OCI-LY1 (cell line): ENCODE results near the gene CCHCR1.

Experiments
- H2AFZ ChIP-seq: fragments of 200-600 bp; sonication (generic), shearing (Covaris generic); 2 replicates; pipeline ENCODE4 v1.6.0; 2014; ENCODE audit warnings: antibody characterized with exemption, mild to moderate bottlenecking, low read length
- H3F3A ChIP-seq: fragments of 200-600 bp; sonication (generic), shearing (Covaris generic); 2 replicates; pipeline ENCODE4 v1.6.0; 2014; ENCODE audit warnings: mild to moderate bottlenecking, antibody characterized with exemption, low read length, moderate library complexity; ENCODE audit not compliant: insufficient read depth
- H3K27ac ChIP-seq: fragments of 200-600 bp; sonication (generic); 2 replicates; pipeline ENCODE4 v1.5.1; 2014; ENCODE audit warnings: low read length, mixed run types, mild to moderate bottlenecking, low read depth; ENCODE audit not compliant: poor library complexity, severe bottlenecking
- H3K27me3 ChIP-seq: fragments of 200-600 bp; sonication (generic); 2 replicates; pipeline ENCODE4 v1.6.0; 2014; ENCODE audit warnings: antibody characterized with exemption, mild to moderate bottlenecking, low read length, moderate library complexity; ENCODE audit not compliant: insufficient read depth
- H3K36me3 ChIP-seq: fragments of 200-600 bp; sonication (generic); 2 replicates; pipeline ENCODE4 v1.6.1; 2014; ENCODE audit warnings: mild to moderate bottlenecking, antibody characterized with exemption, low read length, moderate library complexity, mixed read lengths; ENCODE audit not compliant: insufficient read depth
- H3K4me1 ChIP-seq: fragments of 200-600 bp; sonication (generic); 2 replicates; pipeline ENCODE4 v1.5.1; 2014; ENCODE audit warnings: mild to moderate bottlenecking, low read length, moderate library complexity; ENCODE audit not compliant: insufficient read depth, severe bottlenecking
- H3K4me2 ChIP-seq: fragments of 200-600 bp; sonication (generic), shearing (Covaris generic); 2 replicates; pipeline ENCODE4 v1.6.1; 2014; ENCODE audit warnings: low read length
- H3K4me3 ChIP-seq: fragments of 200-600 bp; sonication (generic); 2 replicates; pipeline ENCODE4 v1.5.1; 2014; ENCODE audit warnings: low read length, low read depth, mild to moderate bottlenecking, mixed read lengths; ENCODE audit not compliant: poor library complexity, severe bottlenecking
- H3K79me2 ChIP-seq: fragments of 200-600 bp; shearing (Covaris generic); 2 replicates; pipeline ENCODE4 v1.6.1; 2016; ENCODE audit warnings: mixed run types, low read length, mixed read lengths; ENCODE audit not compliant: insufficient read depth
- H3K9ac ChIP-seq: fragments of 200-600 bp; sonication (generic), shearing (Covaris generic); 2 replicates; pipeline ENCODE4 v1.6.1; 2014; ENCODE audit warnings: mild to moderate bottlenecking, low read length, mixed read lengths
- H3K9me2 ChIP-seq: fragments of 200-600 bp; sonication (generic), shearing (Covaris generic); 2 replicates; pipeline ENCODE4 v1.6.1; 2014; ENCODE audit warnings: low read depth, mild to moderate bottlenecking, low read length, mixed read lengths
- H3K9me3 ChIP-seq: fragments of 200-600 bp; shearing (Covaris generic); 2 replicates; pipeline ENCODE4 v1.6.1; 2014; ENCODE audit warnings: low read length, mixed read lengths
- H4K20me1 ChIP-seq: fragments of 200-600 bp; sonication (generic), shearing (Covaris generic); 2 replicates; pipeline ENCODE4 v1.6.0; 2016; ENCODE audit warnings: mild to moderate bottlenecking, low read length; ENCODE audit not compliant: insufficient read depth
- EZH2 ChIP-seq: fragments of 200-600 bp; sonication (generic), shearing (Covaris generic); IDR thresholded peaks from 2 replicates; pipeline ENCODE4 v1.8.0; 2017; ENCODE audit warnings: borderline replicate concordance, mixed run types, mild to moderate bottlenecking, antibody characterized with exemption, low read length, moderate library complexity, mixed read lengths
- TF ChIP-seq, protein P1 (sequence below): fragments of 200-600 bp; sonication (generic), shearing (Covaris generic); IDR thresholded peaks from 2 replicates; pipeline ENCODE4 v1.5.1; 2017; ENCODE audit warnings: mild to moderate bottlenecking, antibody characterized with exemption, low read length, moderate library complexity, mixed read lengths

The CCHCR1 gene

DNA sequence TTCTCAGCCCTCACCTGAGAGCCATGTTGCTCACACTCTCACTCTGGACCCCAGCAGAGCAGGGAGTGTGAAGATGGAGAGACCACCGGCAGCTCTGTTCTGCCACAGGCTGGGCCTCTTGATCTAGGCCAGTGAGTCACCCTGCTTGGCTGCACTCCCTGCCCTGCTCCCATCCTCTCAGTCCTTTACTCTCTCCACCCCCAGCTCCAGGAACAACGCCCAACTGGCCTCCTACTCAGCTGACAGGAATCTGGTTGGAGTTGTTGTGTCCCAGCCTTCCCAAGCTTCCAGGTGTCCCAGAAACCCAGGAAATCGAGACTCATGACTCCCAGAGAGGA lies 43.1 kb downstream of the CCHCR1 start, which contains the start of gene PSORS1C1:
Gene PSORS1C1 (plus strand): TSS at position 260 of the 338 bp plus-strand sequence. CDS start 14,833 bp downstream, outside the sequence.
- Histone ChIP-seq H2AFZ (no peak within 1 kb of the TSS), H3F3A (no peaks in the 10 kb centered on the region), H3K79me2 (no peaks in the 10 kb centered on the region), H3K36me3 (no peaks in the 10 kb centered on the region), H3K27me3 (peaks cover 5% of the 10 kb centered on the region; the same call in 1 of the 2 replicates), H3K4me3 (no peak within 1 kb of the TSS), H3K4me2 (no peak within 1 kb of the TSS), H4K20me1 (no peaks in the 10 kb centered on the region), H3K4me1 (no peaks in the 10 kb centered on the region), H3K9ac (no peak within 1 kb of the TSS), H3K9me3 (no peaks in the 10 kb centered on the region), H3K27ac (no peak within 1 kb of the TSS), H3K9me2 (no peaks in the 10 kb centered on the region)
- no peak for TF ChIP-seq EZH2

DNA sequence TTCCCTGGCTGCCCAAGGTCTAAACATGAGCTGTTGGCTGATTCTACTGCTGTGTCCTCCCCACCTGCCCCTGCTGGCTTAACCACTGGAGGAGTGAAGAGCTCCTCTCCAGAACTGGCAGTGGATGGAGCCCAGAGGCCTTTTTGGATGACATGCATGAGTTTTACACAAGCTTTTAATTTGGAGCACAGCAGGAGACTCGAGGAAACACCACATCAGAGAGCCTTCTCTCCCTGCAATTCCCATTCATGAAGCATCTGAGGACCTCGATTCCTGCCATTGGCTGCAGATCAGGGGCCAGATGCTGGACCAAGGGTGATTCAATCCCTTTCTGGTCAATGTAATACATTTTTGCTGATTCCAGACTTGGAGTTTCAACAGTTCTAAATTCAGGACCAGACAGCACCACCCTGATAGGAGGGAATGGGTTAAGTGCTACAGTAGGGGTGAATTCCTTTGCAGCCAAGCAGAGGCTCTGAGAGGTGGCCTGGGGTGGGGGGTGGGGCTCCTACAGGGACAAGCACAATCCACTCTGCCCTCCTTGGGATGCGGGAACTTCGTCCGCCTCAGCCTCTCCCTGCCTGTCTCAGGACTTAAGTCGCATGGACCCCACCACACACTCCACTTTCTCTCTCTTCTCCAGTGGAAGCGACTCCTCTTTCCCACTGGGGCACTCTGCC lies 43.6 kb downstream of the CCHCR1 start:
- no peaks in the 10 kb centered on the region for H3K36me3 ChIP-seq
- TF ChIP-seq, protein P1, sequence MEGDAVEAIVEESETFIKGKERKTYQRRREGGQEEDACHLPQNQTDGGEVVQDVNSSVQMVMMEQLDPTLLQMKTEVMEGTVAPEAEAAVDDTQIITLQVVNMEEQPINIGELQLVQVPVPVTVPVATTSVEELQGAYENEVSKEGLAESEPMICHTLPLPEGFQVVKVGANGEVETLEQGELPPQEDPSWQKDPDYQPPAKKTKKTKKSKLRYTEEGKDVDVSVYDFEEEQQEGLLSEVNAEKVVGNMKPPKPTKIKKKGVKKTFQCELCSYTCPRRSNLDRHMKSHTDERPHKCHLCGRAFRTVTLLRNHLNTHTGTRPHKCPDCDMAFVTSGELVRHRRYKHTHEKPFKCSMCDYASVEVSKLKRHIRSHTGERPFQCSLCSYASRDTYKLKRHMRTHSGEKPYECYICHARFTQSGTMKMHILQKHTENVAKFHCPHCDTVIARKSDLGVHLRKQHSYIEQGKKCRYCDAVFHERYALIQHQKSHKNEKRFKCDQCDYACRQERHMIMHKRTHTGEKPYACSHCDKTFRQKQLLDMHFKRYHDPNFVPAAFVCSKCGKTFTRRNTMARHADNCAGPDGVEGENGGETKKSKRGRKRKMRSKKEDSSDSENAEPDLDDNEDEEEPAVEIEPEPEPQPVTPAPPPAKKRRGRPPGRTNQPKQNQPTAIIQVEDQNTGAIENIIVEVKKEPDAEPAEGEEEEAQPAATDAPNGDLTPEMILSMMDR: no peak
- TF ChIP-seq EZH2: no peak
- H2AFZ ChIP-seq: no peak overlapping the region
- no peak overlapping the region for H3K27ac ChIP-seq
- H3K4me2 ChIP-seq: no peak overlapping the region
- H3K4me3 ChIP-seq: no peak overlapping the region
- peaks cover 5% of the 10 kb centered on the region; the same call in 1 of the 2 replicates for H3K27me3 ChIP-seq
- H3K4me1 ChIP-seq: no peaks in the 10 kb centered on the region
- no peaks in the 10 kb centered on the region for H3K9me2 ChIP-seq
- H3K9me3 ChIP-seq: no peaks in the 10 kb centered on the region
- H3F3A ChIP-seq: no peaks in the 10 kb centered on the region
- H3K9ac ChIP-seq: no peak overlapping the region
- H3K79me2 ChIP-seq: no peaks in the 10 kb centered on the region
- no peaks in the 10 kb centered on the region for H4K20me1 ChIP-seq

DNA sequence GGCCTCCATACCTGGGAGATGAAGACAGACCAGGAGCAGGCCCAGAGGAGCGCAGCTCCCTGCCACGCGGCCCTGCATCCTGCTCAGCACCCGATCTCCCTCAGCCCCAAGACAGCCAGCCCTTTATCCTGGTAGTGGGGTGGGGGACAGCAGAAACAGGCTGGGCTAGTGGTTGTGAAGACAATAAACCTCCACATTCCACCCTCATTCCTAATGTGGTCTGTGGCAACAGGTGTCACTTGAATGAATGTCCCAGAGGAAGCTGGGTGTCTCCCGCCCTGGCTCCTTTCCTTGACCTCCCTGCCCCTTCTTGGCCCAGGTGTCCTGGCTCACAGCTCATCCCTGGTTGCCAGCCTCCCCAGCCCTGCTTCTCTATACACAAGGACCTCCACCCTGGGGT lies 45.1 kb downstream of the CCHCR1 start, which contains the start of gene C6orf15:
Gene C6orf15 (minus strand): TSS at position 98 of the 400 bp plus-strand sequence. CDS start 20 bp downstream, at position 78.
- H3K9me2 ChIP-seq: no peaks in the 10 kb centered on the region
- no peak within 1 kb of the TSS for H3K4me2 ChIP-seq
- no peak within 1 kb of the TSS for H3K27ac ChIP-seq
- no peak within 1 kb of the TSS for H3K9ac ChIP-seq
- peaks cover 5% of the 10 kb centered on the region; the same call in 1 of the 2 replicates for H3K27me3 ChIP-seq
- H3K9me3 ChIP-seq: no peaks in the 10 kb centered on the region
- no peaks in the 10 kb centered on the region for H3K36me3 ChIP-seq
- TF ChIP-seq EZH2: no peak
- TF ChIP-seq, protein P1: no peak
- no peaks in the 10 kb centered on the region for H3K79me2 ChIP-seq
- H3K4me3 ChIP-seq: no peak within 1 kb of the TSS
- no peaks in the 10 kb centered on the region for H3F3A ChIP-seq
- no peaks in the 10 kb centered on the region for H3K4me1 ChIP-seq
- H2AFZ ChIP-seq: no peak within 1 kb of the TSS
- H4K20me1 ChIP-seq: no peaks in the 10 kb centered on the region
